Neuronal stem cell (in vitro differentiated cells): ENCODE measurements around the gene PRIM1.

Experiments
- DNase-seq: peaks from one replicate; pipeline ENCODE4 v3.0.0-alpha.2; 2013; ENCODE audit warnings: low spot score
- H2AFZ ChIP-seq: one replicate; pipeline ENCODE4 v1.6.1; 2013; ENCODE audit warnings: mild to moderate bottlenecking, low read length, inconsistent platforms
- H2AK5ac ChIP-seq: 2 replicates; pipeline ENCODE4 v1.6.1; 2013; ENCODE audit warnings: low read depth, mild to moderate bottlenecking, inconsistent platforms, low read length, moderate library complexity, mixed read lengths
- H2BK120ac ChIP-seq: 2 replicates; pipeline ENCODE4 v1.6.1; 2013; ENCODE audit warnings: low read depth, mild to moderate bottlenecking, inconsistent platforms, low read length, moderate library complexity, mixed read lengths
- H2BK12ac ChIP-seq: one replicate; pipeline ENCODE4 v1.6.1; 2013; ENCODE audit warnings: low read length, inconsistent platforms
- H2BK15ac ChIP-seq: 2 replicates; pipeline ENCODE4 v1.6.1; 2013; ENCODE audit warnings: mild to moderate bottlenecking, low read length, inconsistent platforms, mixed read lengths
- H2BK5ac ChIP-seq: one replicate; pipeline ENCODE4 v1.6.1; 2013; ENCODE audit warnings: inconsistent platforms, mild to moderate bottlenecking, low read length, moderate library complexity
- H3K14ac ChIP-seq: one replicate; pipeline ENCODE4 v1.6.1; 2013; ENCODE audit warnings: low read length, inconsistent platforms
- H3K18ac ChIP-seq: 2 replicates; pipeline ENCODE4 v1.6.1; 2013; ENCODE audit warnings: low read length, inconsistent platforms
- H3K23ac ChIP-seq: 2 replicates; pipeline ENCODE4 v1.6.1; 2013; ENCODE audit warnings: low read depth, mild to moderate bottlenecking, mixed read lengths, low read length, inconsistent platforms; ENCODE audit not compliant: poor library complexity
- H3K27ac ChIP-seq: replicated peaks from 3 replicates; pipeline ENCODE4 v1.5.1; 2013; ENCODE audit warnings: low read length, inconsistent platforms
- H3K27me3 ChIP-seq, 3 experiments: 2 replicates each; pipeline ENCODE4 v1.6.1; 2013; ENCODE audit warnings: low read length in 3 of 3, mild to moderate bottlenecking in 2 of 3, inconsistent platforms in 1 of 3, low read depth in 1 of 3, mixed read lengths in 1 of 3, moderate library complexity in 1 of 3; ENCODE audit not compliant: control insufficient read depth in 3 of 3, insufficient read depth in 3 of 3
- H3K36me3 ChIP-seq, 2 donors: replicated peaks in 1 of 2; 2 replicates each; pipeline ENCODE4 v1.6.1; 2013; ENCODE audit warnings: low read length in 2 of 2; ENCODE audit not compliant: control insufficient read depth in 2 of 2, insufficient read depth in 2 of 2
- H3K4ac ChIP-seq: 2 replicates; pipeline ENCODE4 v1.6.1; 2013; ENCODE audit warnings: inconsistent platforms, mild to moderate bottlenecking, low read length, moderate library complexity
- H3K4me1 ChIP-seq, 2 donors: 1 replicate in 1 of 2; 2 replicates in 1 of 2; pipeline ENCODE4 v1.6.1; 2013; ENCODE audit warnings: low read length in 2 of 2, low read depth in 1 of 2; ENCODE audit not compliant: control insufficient read depth in 2 of 2, insufficient read depth in 1 of 2
- H3K4me2 ChIP-seq: one replicate; pipeline ENCODE4 v1.6.1; 2013; ENCODE audit warnings: mild to moderate bottlenecking, low read length, inconsistent platforms; ENCODE audit not compliant: insufficient read depth, poor library complexity, severe bottlenecking
- H3K4me3 ChIP-seq, 2 donors: 2 replicates each; pipeline ENCODE4 v1.5.1; 2013; ENCODE audit warnings: low read length in 2 of 2, mild to moderate bottlenecking in 2 of 2, inconsistent platforms in 1 of 2, moderate library complexity in 1 of 2
- H3K79me1 ChIP-seq: one replicate; pipeline ENCODE4 v1.6.1; 2013; ENCODE audit warnings: low read depth, mild to moderate bottlenecking, inconsistent platforms, low read length, moderate library complexity
- H3K9ac ChIP-seq: one replicate; pipeline ENCODE4 v1.6.1; 2013; ENCODE audit warnings: mild to moderate bottlenecking, low read depth, low read length, inconsistent platforms; ENCODE audit not compliant: poor library complexity
- H3K9me3 ChIP-seq, 2 donors: replicated peaks in 1 of 2; 2 replicates each; pipeline versions ENCODE3 to v1.6.1; 2013; ENCODE audit warnings: low read length in 2 of 2, mild to moderate bottlenecking in 2 of 2, inconsistent platforms in 1 of 2, low read depth in 1 of 2, mixed read lengths in 1 of 2, moderate library complexity in 1 of 2; ENCODE audit not compliant: control insufficient read depth in 2 of 2, insufficient read depth in 1 of 2
- H4K8ac ChIP-seq: one replicate; pipeline ENCODE4 v1.6.1; 2013; ENCODE audit warnings: low read depth, mild to moderate bottlenecking, inconsistent platforms, low read length, moderate library complexity
- H4K91ac ChIP-seq: one replicate; pipeline ENCODE4 v1.6.1; 2013; ENCODE audit warnings: low read length, low read depth, mild to moderate bottlenecking, inconsistent platforms; ENCODE audit not compliant: poor library complexity
- WGBS, 2 donors: extraction: QIAGEN DNeasy Blood & Tissue Kit; methylation state at CpG; one replicate each; pipeline ENCODE4 v1.1.7; 2013; ENCODE audit warnings: missing lambda C conversion rate in 2 of 2, mixed read lengths in 1 of 2; ENCODE audit not compliant: insufficient read length in 2 of 2, insufficient replicate concordance in 1 of 2; ENCODE audit errors: extremely low coverage in 2 of 2; 5-methylcytosine and 5-hydroxymethylcytosine counted together

PRIM1 gene

GRCh38 chr12:56763753-56764657, 11.9 kb upstream of the PRIM1 start:
- Histone ChIP-seq H4K8ac (no peak overlapping the region), H3K4me1 (peaks cover 0 to 9% of the 10 kb centered on the region in 2 donors), H3K4ac (no peak overlapping the region), H3K14ac (no peak overlapping the region), H2BK15ac (no peak overlapping the region), H3K27ac (no peak overlapping the region), H2AK5ac (no peak overlapping the region), H3K4me3 (no peak overlapping the region), H3K27me3 (no peaks in the 10 kb centered on the region), H3K9ac (no peak overlapping the region), H2AFZ (no peak overlapping the region), H3K79me1 (no peaks in the 10 kb centered on the region), H3K36me3 (no peaks in the 10 kb centered on the region), H2BK12ac (no peak overlapping the region), H3K18ac (no peak overlapping the region), H2BK120ac (no peak overlapping the region), H2BK5ac (no peak overlapping the region), H4K91ac (no peak overlapping the region), H3K9me3 (peaks cover 0 to under 1% of the 10 kb centered on the region in 2 donors), H3K23ac (no peak overlapping the region), H3K4me2 (no peak overlapping the region)
- DNase-seq, result no peak
- no CpG with 5 or more reads among the region's 5 CpGs for WGBS, 2 donors

DNA sequence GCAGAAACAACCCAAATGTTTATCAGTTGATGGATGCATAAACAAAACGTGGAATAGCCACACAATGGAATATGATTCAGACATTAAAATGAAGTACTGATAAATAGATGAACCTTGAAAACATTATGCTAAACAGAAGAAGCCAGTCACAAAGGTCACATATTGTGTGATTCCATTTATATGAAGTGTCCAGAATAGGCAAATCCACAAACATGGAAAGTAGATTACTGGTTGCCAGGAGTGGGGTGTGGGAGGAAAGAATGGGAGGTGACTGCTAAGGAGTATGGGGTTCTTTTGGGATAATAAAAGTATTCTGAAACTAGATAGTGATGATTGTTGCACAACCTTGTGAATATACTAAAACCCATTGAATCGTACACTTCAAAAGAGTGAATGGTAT, 9.7 kb upstream of the PRIM1 start:
- no peak overlapping the region for H2BK15ac ChIP-seq
- no peak overlapping the region for H4K8ac ChIP-seq
- no peak overlapping the region for H3K27ac ChIP-seq
- no CpG with 5 or more reads among the region's 2 CpGs for WGBS, 2 donors
- no peak overlapping the region for H2BK5ac ChIP-seq
- no peak overlapping the region for H3K18ac ChIP-seq
- H3K9ac ChIP-seq, result no peak overlapping the region
- H3K4ac ChIP-seq, result no peak overlapping the region
- no peak overlapping the region for H3K4me3 ChIP-seq
- H3K9me3 ChIP-seq, result peaks cover 3 to 7% of the 10 kb centered on the region in 2 donors
- no peaks in the 10 kb centered on the region for H3K36me3 ChIP-seq
- H3K23ac ChIP-seq, result no peak overlapping the region
- no peak overlapping the region for H2BK12ac ChIP-seq
- H3K4me2 ChIP-seq, result no peak overlapping the region
- peaks cover 0 to 9% of the 10 kb centered on the region in 2 donors for H3K4me1 ChIP-seq
- DNase-seq, result no peak
- H3K79me1 ChIP-seq, result no peaks in the 10 kb centered on the region
- no peak overlapping the region for H2AFZ ChIP-seq
- H3K14ac ChIP-seq, result no peak overlapping the region
- H2AK5ac ChIP-seq, result no peak overlapping the region
- H3K27me3 ChIP-seq, result no peaks in the 10 kb centered on the region
- H4K91ac ChIP-seq, result no peak overlapping the region
- H2BK120ac ChIP-seq, result no peak overlapping the region

GRCh38 chr12:56760460-56760859, 8.3 kb upstream of the PRIM1 start:
- Histone ChIP-seq H2AK5ac (no peak overlapping the region), H3K9me3 (peaks cover 3 to 7% of the 10 kb centered on the region in 2 donors), H3K23ac (no peak overlapping the region), H2BK120ac (no peak overlapping the region), H3K4me3 (no peak overlapping the region), H2BK5ac (no peak overlapping the region), H3K9ac (no peak overlapping the region), H3K79me1 (no peaks in the 10 kb centered on the region), H3K27ac (no peak overlapping the region), H2BK12ac (no peak overlapping the region), H3K27me3 (no peaks in the 10 kb centered on the region), H3K14ac (no peak overlapping the region), H2AFZ (no peak overlapping the region), H2BK15ac (no peak overlapping the region), H3K4me1 (peaks cover 0 to 4% of the 10 kb centered on the region in 2 donors), H3K4ac (no peak overlapping the region), H3K18ac (no peak overlapping the region), H3K36me3 (no peaks in the 10 kb centered on the region), H4K91ac (no peak overlapping the region), H3K4me2 (no peak overlapping the region), H4K8ac (no peak overlapping the region)
- no peak for DNase-seq
- WGBS, 2 donors, result no CpG with 5 or more reads among the region's 7 CpGs

- no peak overlapping the region for H2BK15ac ChIP-seq
- no peak overlapping the region for H4K8ac ChIP-seq
- H3K14ac ChIP-seq, result no peak overlapping the region
- no peak overlapping the region for H3K18ac ChIP-seq
- no peaks in the 10 kb centered on the region for H3K79me1 ChIP-seq
- no peak overlapping the region for H2BK120ac ChIP-seq
- WGBS, 2 donors, result no CpG with 5 or more reads among the region's 6 CpGs
- H3K23ac ChIP-seq, result no peak overlapping the region
- no peak overlapping the region for H2AK5ac ChIP-seq
- H4K91ac ChIP-seq, result no peak overlapping the region
- H3K9ac ChIP-seq, result no peak overlapping the region
- no peak overlapping the region for H2BK5ac ChIP-seq
- H3K4me3 ChIP-seq, result no peak overlapping the region
- no peak for DNase-seq
- no peak overlapping the region for H3K4me2 ChIP-seq
- H3K36me3 ChIP-seq, result no peaks in the 10 kb centered on the region
- H3K27me3 ChIP-seq, result no peaks in the 10 kb centered on the region
- H3K27ac ChIP-seq, result no peak overlapping the region
- H3K9me3 ChIP-seq, result peaks cover 3 to 7% of the 10 kb centered on the region in 2 donors
- peaks cover 0 to 1% of the 10 kb centered on the region in 2 donors for H3K4me1 ChIP-seq
- no peak overlapping the region for H3K4ac ChIP-seq
- H2AFZ ChIP-seq, result no peak overlapping the region
- no peak overlapping the region for H2BK12ac ChIP-seq
These were observed 7.3 kb upstream of the PRIM1 start for GRCh38 chr12:56759263-56759908.
